Esophagus squamous epithelium (tissue), 5 donors: ENCODE data around the gene ADAMTSL1. TPM values are rescaled to one million over a fixed set of nuclear protein-coding genes. Genes with fewer than 3 reads are reported as not detected.

Experiments used
- DNase-seq: peaks from one replicate; lab custom pipeline; 2025; lab: John Stamatoyannopoulos, UW
- H3K27ac ChIP-seq, 4 donors: fragments of 200-600 bp; sonication (generic); one replicate each; pipeline ENCODE4 v1.5.1; 2016 to 2019; ENCODE audit warnings: mild to moderate bottlenecking in 1 of 4
- H3K27me3 ChIP-seq, 4 donors: fragments of 200-600 bp; sonication (generic); 1 replicate in 3 of 4; 2 replicates in 1 of 4; pipeline versions ENCODE4 v1.5.1 to v1.6.0; 2017 to 2021; ENCODE audit warnings: antibody characterized with exemption in 1 of 4
- H3K36me3 ChIP-seq, 3 donors: fragments of 200-600 bp; sonication (generic); one replicate each; pipeline ENCODE4 v1.5.1; 2016 to 2019
- H3K4me1 ChIP-seq, 3 donors: fragments of 200-600 bp; sonication (generic); one replicate each; pipeline ENCODE4 v1.5.1; 2017 to 2019
- H3K4me3 ChIP-seq, 4 donors: fragments of 200-600 bp; sonication (generic); 1 replicate in 3 of 4; 2 replicates in 1 of 4; pipeline ENCODE4 v1.5.1; 2016 to 2019; ENCODE audit warnings: mild to moderate bottlenecking in 2 of 4, moderate library complexity in 1 of 4
- H3K9me3 ChIP-seq, 3 donors: fragments of 200-600 bp; sonication (generic); one replicate each; pipeline ENCODE4 v1.5.1; 2016 to 2019
- POLR2A ChIP-seq, 4 donors: fragments of 450-650 bp; IDR thresholded peaks; one replicate each; pipeline ENCODE4 v1.6.1; 2017; ENCODE audit warnings: antibody characterized with exemption in 4 of 4, mild to moderate bottlenecking in 4 of 4, moderate library complexity in 3 of 4
- WGBS, 2 donors: methylation state at CpG; one replicate each; pipeline ENCODE4 v1.1.5; 2018; 5-methylcytosine and 5-hydroxymethylcytosine counted together
- intact Hi-C: fragments of 100-400 bp; cut with DNase I; formaldehyde crosslinking; loops from one replicate; pipeline ENCODE4 v1.15.0; 2022
- total RNA-seq, 4 donors: library from RNA; depleted of rRNA; stranded (reverse); fragments of >200 nt; gene quantifications; one replicate each; pipeline ENCODE4 v1.1.0, GENCODE V29; 2016
- TF ChIP-seq, protein P1 (sequence below), 6 experiments: fragments of 450-650 bp in 4 of 6; fragments of 200-600 bp in 2 of 6; sonication (generic) in 2 of 6; IDR thresholded peaks; one replicate each; pipeline ENCODE4 v1.5.1; 2016 to 2019; ENCODE audit warnings: antibody characterized with exemption in 6 of 6, mild to moderate bottlenecking in 4 of 6, moderate library complexity in 4 of 6
- donor health status: DM: yes; HTN: yes; CAD: no.

Gene ADAMTSL1
- total RNA-seq, 4 donors from 2014 or later, result 0.80 to 23.7 (median 2.3) TPM

- Histone ChIP-seq H3K27me3 (no peaks in the 10 kb centered on the region), H3K4me1 (peaks cover 0 to 14% (median 0%) of the 10 kb centered on the region in 3 donors), H3K4me3 (no peak overlapping the region), H3K27ac (peak overlapping the region in 3 of 4 donors; percentile 30 to 70 (median 57)), H3K36me3 (no peaks in the 10 kb centered on the region), H3K9me3 (no peaks in the 10 kb centered on the region)
- DNase-seq, result no peak
- WGBS, 2 donors, result 62 to 78% methylated on average over 4 of the region's 4 CpGs
- TF ChIP-seq, protein P1, sequence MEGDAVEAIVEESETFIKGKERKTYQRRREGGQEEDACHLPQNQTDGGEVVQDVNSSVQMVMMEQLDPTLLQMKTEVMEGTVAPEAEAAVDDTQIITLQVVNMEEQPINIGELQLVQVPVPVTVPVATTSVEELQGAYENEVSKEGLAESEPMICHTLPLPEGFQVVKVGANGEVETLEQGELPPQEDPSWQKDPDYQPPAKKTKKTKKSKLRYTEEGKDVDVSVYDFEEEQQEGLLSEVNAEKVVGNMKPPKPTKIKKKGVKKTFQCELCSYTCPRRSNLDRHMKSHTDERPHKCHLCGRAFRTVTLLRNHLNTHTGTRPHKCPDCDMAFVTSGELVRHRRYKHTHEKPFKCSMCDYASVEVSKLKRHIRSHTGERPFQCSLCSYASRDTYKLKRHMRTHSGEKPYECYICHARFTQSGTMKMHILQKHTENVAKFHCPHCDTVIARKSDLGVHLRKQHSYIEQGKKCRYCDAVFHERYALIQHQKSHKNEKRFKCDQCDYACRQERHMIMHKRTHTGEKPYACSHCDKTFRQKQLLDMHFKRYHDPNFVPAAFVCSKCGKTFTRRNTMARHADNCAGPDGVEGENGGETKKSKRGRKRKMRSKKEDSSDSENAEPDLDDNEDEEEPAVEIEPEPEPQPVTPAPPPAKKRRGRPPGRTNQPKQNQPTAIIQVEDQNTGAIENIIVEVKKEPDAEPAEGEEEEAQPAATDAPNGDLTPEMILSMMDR (IDR thresholded peaks at IDR 0.05), result no peak
- TF ChIP-seq POLR2A (IDR thresholded peaks at IDR 0.05), result no peak
- intact Hi-C loops, result no loop called here
These were observed 389.8 kb downstream of the ADAMTSL1 start for GRCh38 chr9:18863791-18864190.

- H3K36me3 ChIP-seq, result no peaks in the 10 kb centered on the region
- H3K27ac ChIP-seq, result peak overlapping the region in 2 of 4 donors; percentile 30 to 70
- H3K9me3 ChIP-seq, result peaks cover 0 to 3% (median 0%) of the 10 kb centered on the region in 3 donors
- intact Hi-C loops, result no loop called here
- TF ChIP-seq, protein P1 (IDR thresholded peaks at IDR 0.05), result no peak
- TF ChIP-seq POLR2A (IDR thresholded peaks at IDR 0.05), result no peak
- peaks cover 0 to 14% (median 0%) of the 10 kb centered on the region in 3 donors for H3K4me1 ChIP-seq
- no peaks in the 10 kb centered on the region for H3K27me3 ChIP-seq
- 100% methylated on average over 1 of the region's 1 CpG for WGBS, 2 donors
- H3K4me3 ChIP-seq, result no peak overlapping the region
- no peak for DNase-seq
These were observed 390.6 kb downstream of the ADAMTSL1 start for GRCh38 chr9:18864516-18864915.

DNA sequence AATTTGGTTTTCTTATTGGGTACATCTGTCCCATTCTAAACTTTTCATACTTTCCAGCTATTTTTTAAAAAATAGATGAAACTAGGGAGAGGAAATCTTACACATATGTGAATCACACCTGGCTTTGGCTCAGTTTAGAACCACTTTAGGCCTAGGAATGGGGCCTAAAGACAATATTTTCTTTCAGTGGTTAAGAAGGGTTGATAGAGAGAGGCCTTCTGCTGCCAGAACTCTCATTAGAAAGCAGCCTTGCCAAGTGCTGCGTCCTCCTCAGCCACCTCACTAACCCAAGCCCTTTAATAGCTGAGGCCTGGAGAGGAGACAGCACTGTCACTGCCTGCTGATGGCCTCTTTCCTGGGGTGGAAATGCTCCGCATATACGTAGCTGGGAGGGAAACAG, 391.6 kb downstream of the ADAMTSL1 start:
- WGBS, 2 donors, result 83 to 86% methylated on average over 1 of the region's 3 CpGs
- intact Hi-C loops, result no loop called here
- Histone ChIP-seq H3K27me3 (no peaks in the 10 kb centered on the region), H3K36me3 (no peaks in the 10 kb centered on the region), H3K4me1 (peaks cover 0 to 14% (median 0%) of the 10 kb centered on the region in 3 donors), H3K4me3 (no peak overlapping the region), H3K27ac (no peak overlapping the region), H3K9me3 (peaks cover 0 to 3% (median 0%) of the 10 kb centered on the region in 3 donors)
- no peak for DNase-seq
- TF ChIP-seq, protein P1 (IDR thresholded peaks at IDR 0.05), result no peak
- TF ChIP-seq POLR2A (IDR thresholded peaks at IDR 0.05), result no peak

GRCh38 chr9:18866121-18866831, 392.3 kb downstream of the ADAMTSL1 start:
- H3K4me1 ChIP-seq, result peaks cover 0 to 10% (median 0%) of the 10 kb centered on the region in 3 donors
- WGBS, 2 donors, result 75 to 91% methylated on average over 4 of the region's 4 CpGs
- DNase-seq, result no peak
- no peak overlapping the region for H3K4me3 ChIP-seq
- intact Hi-C loops, result no loop called here
- H3K9me3 ChIP-seq, result peaks cover 0 to 3% (median 0%) of the 10 kb centered on the region in 3 donors
- H3K36me3 ChIP-seq, result no peaks in the 10 kb centered on the region
- H3K27ac ChIP-seq, result no peak overlapping the region
- TF ChIP-seq, protein P1 (IDR thresholded peaks at IDR 0.05), result no peak
- no peak for TF ChIP-seq POLR2A (IDR thresholded peaks at IDR 0.05)
- H3K27me3 ChIP-seq, result no peaks in the 10 kb centered on the region

GRCh38 chr9:18869725-18870124, 395.8 kb downstream of the ADAMTSL1 start:
- TF ChIP-seq, protein P1 (IDR thresholded peaks at IDR 0.05), result no peak
- no peak for TF ChIP-seq POLR2A (IDR thresholded peaks at IDR 0.05)
- DNase-seq, result no peak
- no peaks in the 10 kb centered on the region for H3K4me1 ChIP-seq
- intact Hi-C loops, result loop anchor here (5.0 kb wide), 1 partner anchor 607 kb away; no protein-coding TSS in a partner anchor
- H3K27me3 ChIP-seq, result no peaks in the 10 kb centered on the region
- H3K9me3 ChIP-seq, result peaks cover 0 to 3% (median 0%) of the 10 kb centered on the region in 3 donors
- no peaks in the 10 kb centered on the region for H3K36me3 ChIP-seq
- no peak overlapping the region for H3K27ac ChIP-seq
- no peak overlapping the region for H3K4me3 ChIP-seq
